ENCODE results near the gene CRYGS. TPM values are rescaled to one million over a fixed set of nuclear protein-coding genes. Genes with fewer than 3 reads are reported as not detected.
"Not testable (repeated sequence)": the region's sequence is repeated elsewhere in the genome, so short reads cannot be mapped to it uniquely, and the experiment has no call there.

Gene CRYGS
- total RNA-seq, 1 donor from 2014 or later, result 4.8 TPM

GRCh38 chr3:186538779-186539178 lies 5.4 kb downstream of the CRYGS start:
- Mint-ChIP-seq H3K4me3 (no peak overlapping the region), H3K36me3 (ENCODE audit: low read depth) (peaks cover 15% of the 10 kb centered on the region), H3K27ac (peak overlapping the region; percentile 45), H3K4me1 (peaks cover 44% of the 10 kb centered on the region), H3K9me3 (no peaks in the 10 kb centered on the region), H3K27me3 (no peaks in the 10 kb centered on the region)
- intact Hi-C loops (cut with micrococcal nuclease), result loop anchor here (2.0 to 5.0 kb wide), 4 partner anchors 61 to 176 kb away; partner anchors contain the start of gene DGKG
- DNase-seq, result no peak

- peak overlapping the region; percentile 85 for H3K27ac Mint-ChIP-seq
Observed at GRCh38 chr3:186536883-186537844, 7.0 kb downstream of the CRYGS start.

GRCh38 chr3:186534113-186534669 lies 10.0 kb downstream of the CRYGS start:
- H3K4me3 Mint-ChIP-seq, result peak overlapping the region; percentile 78
- H3K27me3 Mint-ChIP-seq, result no peaks in the 10 kb centered on the region
- intact Hi-C loops (cut with micrococcal nuclease), result loop anchor here (1.0 to 5.0 kb wide), 9 partner anchors 15 to 597 kb away; partner anchors contain the start of genes ETV5 and TBCCD1
- H3K27ac Mint-ChIP-seq, result peak overlapping the region; percentile 100
- no peaks in the 10 kb centered on the region for H3K9me3 Mint-ChIP-seq
- DNase-seq, result peak; percentile 85
- H3K36me3 Mint-ChIP-seq (ENCODE audit: low read depth), result peaks cover 16% of the 10 kb centered on the region
- peaks cover 52% of the 10 kb centered on the region for H3K4me1 Mint-ChIP-seq

More at GRCh38 chr3:186536883-186537844, 7.0 kb downstream of the CRYGS start:
- H3K27me3 Mint-ChIP-seq, result no peaks in the 10 kb centered on the region
- intact Hi-C loops (cut with micrococcal nuclease), result loop anchor here (5.0 kb wide), 3 partner anchors 60 to 80 kb away; no protein-coding TSS in a partner anchor
- peak overlapping the region; percentile 20 for H3K4me3 Mint-ChIP-seq
- no peaks in the 10 kb centered on the region for H3K9me3 Mint-ChIP-seq
- H3K4me1 Mint-ChIP-seq, result peaks cover 53% of the 10 kb centered on the region
- DNase-seq, result no peak
- peaks cover 10% of the 10 kb centered on the region for H3K36me3 Mint-ChIP-seq (ENCODE audit: low read depth)

GRCh38 chr3:186532598-186533072 lies 11.5 kb downstream of the CRYGS start:
- Mint-ChIP-seq H3K4me3 (no peak overlapping the region), H3K9me3 (peaks cover 11% of the 10 kb centered on the region), H3K27ac (peak overlapping the region; percentile 100), H3K27me3 (peaks cover 2% of the 10 kb centered on the region), H3K36me3 (ENCODE audit: low read depth) (peaks cover 16% of the 10 kb centered on the region), H3K4me1 (peaks cover 57% of the 10 kb centered on the region)
- intact Hi-C loops (cut with micrococcal nuclease), result loop anchor here (5.0 kb wide), 1 partner anchor 380 kb away; no protein-coding TSS in a partner anchor
- no peak for DNase-seq

GRCh38 chr3:186531694-186532093 lies 12.5 kb downstream of the CRYGS start:
- intact Hi-C loops (cut with micrococcal nuclease), result loop anchor here (5.0 kb wide), 1 partner anchor 379 kb away; no protein-coding TSS in a partner anchor
- Mint-ChIP-seq H3K9me3 (peaks cover 12% of the 10 kb centered on the region), H3K36me3 (ENCODE audit: low read depth) (peaks cover 15% of the 10 kb centered on the region), H3K4me1 (peaks cover 49% of the 10 kb centered on the region), H3K27ac (peak overlapping the region; percentile 8)
- not testable (repeated sequence) for H3K4me3 Mint-ChIP-seq, H3K27me3 Mint-ChIP-seq, DNase-seq

- no peak for DNase-seq
- peaks cover 41% of the 10 kb centered on the region for H3K4me1 Mint-ChIP-seq
- H3K27ac Mint-ChIP-seq, result no peak overlapping the region
- peaks cover 12% of the 10 kb centered on the region for H3K9me3 Mint-ChIP-seq
- no peak overlapping the region for H3K4me3 Mint-ChIP-seq
- intact Hi-C loops (cut with micrococcal nuclease), result loop anchor here (5.0 kb wide), 1 partner anchor 378 kb away; no protein-coding TSS in a partner anchor
- H3K36me3 Mint-ChIP-seq (ENCODE audit: low read depth), result peaks cover 12% of the 10 kb centered on the region
- H3K27me3 Mint-ChIP-seq, result peaks cover 2% of the 10 kb centered on the region
Observed at GRCh38 chr3:186530415-186530814, 13.8 kb downstream of the CRYGS start.

- Mint-ChIP-seq H3K4me3 (no peak overlapping the region), H3K36me3 (ENCODE audit: low read depth) (peaks cover 12% of the 10 kb centered on the region), H3K27me3 (peaks cover 2% of the 10 kb centered on the region), H3K9me3 (peaks cover 12% of the 10 kb centered on the region), H3K4me1 (peaks cover 31% of the 10 kb centered on the region), H3K27ac (peak overlapping the region; percentile 54)
- intact Hi-C loops (cut with micrococcal nuclease), result no loop called here
- no peak for DNase-seq
Observed at GRCh38 chr3:186529201-186529999, 14.8 kb downstream of the CRYGS start.

GRCh38 chr3:186526256-186526606 lies 17.9 kb downstream of the CRYGS start:
- H3K4me3 Mint-ChIP-seq, result no peak overlapping the region
- intact Hi-C loops (cut with micrococcal nuclease), result no loop called here
- DNase-seq, result no peak
- peaks cover 2% of the 10 kb centered on the region for H3K27me3 Mint-ChIP-seq
- H3K9me3 Mint-ChIP-seq, result peaks cover 16% of the 10 kb centered on the region
- no peak overlapping the region for H3K27ac Mint-ChIP-seq
- peaks cover 9% of the 10 kb centered on the region for H3K36me3 Mint-ChIP-seq (ENCODE audit: low read depth)
- H3K4me1 Mint-ChIP-seq, result peaks cover 27% of the 10 kb centered on the region

- no peak for DNase-seq
- peaks cover 2% of the 10 kb centered on the region for H3K27me3 Mint-ChIP-seq
- no peak overlapping the region for H3K4me3 Mint-ChIP-seq
- H3K27ac Mint-ChIP-seq, result no peak overlapping the region
- H3K36me3 Mint-ChIP-seq (ENCODE audit: low read depth), result peaks cover 7% of the 10 kb centered on the region
- peaks cover 16% of the 10 kb centered on the region for H3K9me3 Mint-ChIP-seq
- intact Hi-C loops (cut with micrococcal nuclease), result no loop called here
- peaks cover 30% of the 10 kb centered on the region for H3K4me1 Mint-ChIP-seq
Observed at GRCh38 chr3:186525369-186526255, 18.6 kb downstream of the CRYGS start.

- no peak overlapping the region for H3K4me3 Mint-ChIP-seq
- H3K9me3 Mint-ChIP-seq, result peaks cover 16% of the 10 kb centered on the region
- no peak overlapping the region for H3K27ac Mint-ChIP-seq
- H3K27me3 Mint-ChIP-seq, result peaks cover 2% of the 10 kb centered on the region
- intact Hi-C loops (cut with micrococcal nuclease), result no loop called here
- peaks cover 7% of the 10 kb centered on the region for H3K36me3 Mint-ChIP-seq (ENCODE audit: low read depth)
- peaks cover 28% of the 10 kb centered on the region for H3K4me1 Mint-ChIP-seq
- DNase-seq, result no peak
Observed at GRCh38 chr3:186524616-186525015, 19.6 kb downstream of the CRYGS start.

GRCh38 chr3:186523434-186523833 lies 20.7 kb downstream of the CRYGS start:
- Mint-ChIP-seq H3K4me3 (no peak overlapping the region), H3K4me1 (peaks cover 28% of the 10 kb centered on the region), H3K27ac (no peak overlapping the region), H3K9me3 (peaks cover 12% of the 10 kb centered on the region), H3K36me3 (ENCODE audit: low read depth) (peaks cover 7% of the 10 kb centered on the region), H3K27me3 (peaks cover 2% of the 10 kb centered on the region)
- DNase-seq, result no peak
- intact Hi-C loops (cut with micrococcal nuclease), result no loop called here

GRCh38 chr3:186523022-186523421 lies 21.2 kb downstream of the CRYGS start:
- intact Hi-C loops (cut with micrococcal nuclease), result no loop called here
- peaks cover 28% of the 10 kb centered on the region for H3K4me1 Mint-ChIP-seq
- peaks cover 2% of the 10 kb centered on the region for H3K27me3 Mint-ChIP-seq
- peaks cover 7% of the 10 kb centered on the region for H3K36me3 Mint-ChIP-seq (ENCODE audit: low read depth)
- peaks cover 9% of the 10 kb centered on the region for H3K9me3 Mint-ChIP-seq
- no peak for DNase-seq
- no peak overlapping the region for H3K27ac Mint-ChIP-seq
- no peak overlapping the region for H3K4me3 Mint-ChIP-seq

All from activated CD4-positive, alpha-beta T cell treated with anti-CD3 and anti-CD28 coated beads, Interleukin-2, amount 10 ng/mL, durations not matched to agents 24 days and 14 days (primary cell).